MG63 (cell line): ENCODE results near the gene ACER3. TPM values are rescaled to one million over a fixed set of nuclear protein-coding genes. Genes with fewer than 3 reads are reported as not detected.
"Not testable (repeated sequence)": the region's sequence is repeated elsewhere in the genome, so short reads cannot be mapped to it uniquely, and the experiment has no call there.

Source experiments
- DNase-seq: peaks from one replicate; pipeline ENCODE4 v3.0.0-alpha.2; 2020
- H3K27me3 ChIP-seq: fragments of 250-450 bp; sonication (Bioruptor Pico); 2 replicates; pipeline ENCODE4 v1.5.1; 2020; ENCODE audit warnings: mild to moderate bottlenecking, moderate library complexity
- H3K36me3 ChIP-seq: fragments of 250-450 bp; sonication (Bioruptor Pico); 2 replicates; pipeline ENCODE4 v1.5.1; 2020; ENCODE audit warnings: mild to moderate bottlenecking, moderate library complexity
- H3K4me3 ChIP-seq: fragments of 250-450 bp; sonication (Bioruptor Pico); 2 replicates; pipeline ENCODE4 v1.5.1; 2020; ENCODE audit warnings: mild to moderate bottlenecking, moderate library complexity
- H3K9me3 ChIP-seq: fragments of 250-450 bp; sonication (Bioruptor Pico); 2 replicates; pipeline ENCODE4 v1.5.1; 2020; ENCODE audit warnings: mild to moderate bottlenecking, moderate library complexity
- total RNA-seq: library from RNA; depleted of rRNA; stranded (reverse); fragments of >200 nt; shearing (Covaris generic); gene quantifications from 2 replicates; pipeline ENCODE4 v1.2.3, GENCODE V29; 2014; ENCODE audit warnings: low replicate concordance

ACER3 gene
- total RNA-seq, 1 experiment from 2014 or later: 15.8 TPM

- Histone ChIP-seq H3K36me3 (no peaks in the 10 kb centered on the region), H3K9me3 (no peaks in the 10 kb centered on the region), H3K4me3 (no peak overlapping the region)
Measured at GRCh38 chr11:76854709-76855108, 6.0 kb upstream of the ACER3 start.

GRCh38 chr11:76855670-76856069 is 5.0 kb upstream of the ACER3 start:
- not testable (repeated sequence) for H3K9me3 ChIP-seq, H3K36me3 ChIP-seq, H3K27me3 ChIP-seq, DNase-seq, H3K4me3 ChIP-seq

More at GRCh38 chr11:76854709-76855108, 6.0 kb upstream of the ACER3 start:
- no peaks in the 10 kb centered on the region for H3K27me3 ChIP-seq
- no peak for DNase-seq

GRCh38 chr11:76856106-76856505 is 4.6 kb upstream of the ACER3 start:
- Histone ChIP-seq H3K36me3 (no peaks in the 10 kb centered on the region), H3K27me3 (no peaks in the 10 kb centered on the region), H3K4me3 (no peak overlapping the region), H3K9me3 (no peaks in the 10 kb centered on the region)
- no peak for DNase-seq

GRCh38 chr11:76856571-76856970 is 4.1 kb upstream of the ACER3 start:
- no peak for DNase-seq
- H3K36me3 ChIP-seq: no peaks in the 10 kb centered on the region
- H3K9me3 ChIP-seq: no peaks in the 10 kb centered on the region
- no peak overlapping the region for H3K4me3 ChIP-seq
- no peaks in the 10 kb centered on the region for H3K27me3 ChIP-seq

- Histone ChIP-seq H3K27me3 (no peaks in the 10 kb centered on the region), H3K9me3 (no peaks in the 10 kb centered on the region), H3K4me3 (no peak overlapping the region), H3K36me3 (no peaks in the 10 kb centered on the region)
- DNase-seq: no peak
Measured at GRCh38 chr11:76857781-76858410, 2.8 kb upstream of the ACER3 start.

GRCh38 chr11:76859708-76860227 is 950 bp upstream of the ACER3 start:
- H3K36me3 ChIP-seq: no peaks in the 10 kb centered on the region
- H3K27me3 ChIP-seq: no peaks in the 10 kb centered on the region
- H3K9me3 ChIP-seq: no peaks in the 10 kb centered on the region
- no peak overlapping the region for H3K4me3 ChIP-seq
- no peak for DNase-seq

GRCh38 chr11:76861490-76861953 is 804 bp downstream of the ACER3 start:
- no peaks in the 10 kb centered on the region for H3K27me3 ChIP-seq
- no peaks in the 10 kb centered on the region for H3K36me3 ChIP-seq
- H3K9me3 ChIP-seq: no peaks in the 10 kb centered on the region
- H3K4me3 ChIP-seq: peak overlapping the region; percentile 77
- DNase-seq: no peak

GRCh38 chr11:76862794-76863193 is 2.1 kb downstream of the ACER3 start:
- not testable (repeated sequence) for H3K36me3 ChIP-seq, DNase-seq, H3K27me3 ChIP-seq, H3K4me3 ChIP-seq, H3K9me3 ChIP-seq

- Histone ChIP-seq H3K4me3 (no peak overlapping the region), H3K36me3 (no peaks in the 10 kb centered on the region), H3K27me3 (no peaks in the 10 kb centered on the region), H3K9me3 (no peaks in the 10 kb centered on the region)
- DNase-seq: no peak
Measured at GRCh38 chr11:76863196-76863777, 2.6 kb downstream of the ACER3 start.

GRCh38 chr11:76872959-76873827 is 12.5 kb downstream of the ACER3 start:
- H3K4me3 ChIP-seq: no peak overlapping the region
- H3K36me3 ChIP-seq: no peaks in the 10 kb centered on the region; the same call in 1 of the 2 replicates
- H3K9me3 ChIP-seq: no peaks in the 10 kb centered on the region
- no peak for DNase-seq
- no peaks in the 10 kb centered on the region for H3K27me3 ChIP-seq

GRCh38 chr11:76878014-76878413 is 17.3 kb downstream of the ACER3 start:
- Histone ChIP-seq H3K36me3 (no peaks in the 10 kb centered on the region), H3K9me3 (no peaks in the 10 kb centered on the region), H3K27me3 (no peaks in the 10 kb centered on the region), H3K4me3 (no peak overlapping the region)
- DNase-seq: no peak

- no peaks in the 10 kb centered on the region for H3K36me3 ChIP-seq
- no peak overlapping the region for H3K4me3 ChIP-seq
- H3K9me3 ChIP-seq: no peaks in the 10 kb centered on the region
- H3K27me3 ChIP-seq: no peaks in the 10 kb centered on the region
- no peak for DNase-seq
Measured at GRCh38 chr11:76880314-76880713, 19.6 kb downstream of the ACER3 start.

- Histone ChIP-seq H3K9me3 (no peaks in the 10 kb centered on the region), H3K36me3 (no peaks in the 10 kb centered on the region), H3K27me3 (no peaks in the 10 kb centered on the region), H3K4me3 (no peak overlapping the region)
- no peak for DNase-seq
Measured at GRCh38 chr11:76880956-76881355, 20.2 kb downstream of the ACER3 start.

GRCh38 chr11:76885390-76886097 is 24.8 kb downstream of the ACER3 start:
- H3K9me3 ChIP-seq: no peaks in the 10 kb centered on the region
- DNase-seq: peak; percentile 57
- H3K4me3 ChIP-seq: no peak overlapping the region
- H3K27me3 ChIP-seq: no peaks in the 10 kb centered on the region
- no peaks in the 10 kb centered on the region for H3K36me3 ChIP-seq

GRCh38 chr11:76888989-76889388 is 28.3 kb downstream of the ACER3 start:
- Histone ChIP-seq H3K4me3 (no peak overlapping the region), H3K36me3 (no peaks in the 10 kb centered on the region), H3K9me3 (no peaks in the 10 kb centered on the region), H3K27me3 (no peaks in the 10 kb centered on the region)
- DNase-seq: no peak

- no peak overlapping the region for H3K4me3 ChIP-seq
- no peaks in the 10 kb centered on the region for H3K36me3 ChIP-seq
- DNase-seq: no peak
- no peaks in the 10 kb centered on the region for H3K27me3 ChIP-seq
- H3K9me3 ChIP-seq: no peaks in the 10 kb centered on the region
Measured at GRCh38 chr11:76889411-76889975, 28.8 kb downstream of the ACER3 start.
